Erythroblast (primary cell): ENCODE results near the gene CEP126.
A peak's percentile ranks its signal among the peaks of the same experiment; 100 is the strongest.

Experiments
- DNase-seq, 2 experiments: peaks; one replicate each; lab custom pipeline; 2025; lab: John Stamatoyannopoulos, UW
- GATA1 ChIP-seq: IDR thresholded peaks from 2 replicates; pipeline ENCODE4 v1.6.1; 2011; ENCODE audit warnings: low read depth, mild to moderate bottlenecking, control low read depth, low read length, moderate library complexity
- POLR2A ChIP-seq: IDR thresholded peaks from 2 replicates; pipeline ENCODE4 v1.6.1; 2011; ENCODE audit warnings: mild to moderate bottlenecking, low read length

The CEP126 gene, protein sequence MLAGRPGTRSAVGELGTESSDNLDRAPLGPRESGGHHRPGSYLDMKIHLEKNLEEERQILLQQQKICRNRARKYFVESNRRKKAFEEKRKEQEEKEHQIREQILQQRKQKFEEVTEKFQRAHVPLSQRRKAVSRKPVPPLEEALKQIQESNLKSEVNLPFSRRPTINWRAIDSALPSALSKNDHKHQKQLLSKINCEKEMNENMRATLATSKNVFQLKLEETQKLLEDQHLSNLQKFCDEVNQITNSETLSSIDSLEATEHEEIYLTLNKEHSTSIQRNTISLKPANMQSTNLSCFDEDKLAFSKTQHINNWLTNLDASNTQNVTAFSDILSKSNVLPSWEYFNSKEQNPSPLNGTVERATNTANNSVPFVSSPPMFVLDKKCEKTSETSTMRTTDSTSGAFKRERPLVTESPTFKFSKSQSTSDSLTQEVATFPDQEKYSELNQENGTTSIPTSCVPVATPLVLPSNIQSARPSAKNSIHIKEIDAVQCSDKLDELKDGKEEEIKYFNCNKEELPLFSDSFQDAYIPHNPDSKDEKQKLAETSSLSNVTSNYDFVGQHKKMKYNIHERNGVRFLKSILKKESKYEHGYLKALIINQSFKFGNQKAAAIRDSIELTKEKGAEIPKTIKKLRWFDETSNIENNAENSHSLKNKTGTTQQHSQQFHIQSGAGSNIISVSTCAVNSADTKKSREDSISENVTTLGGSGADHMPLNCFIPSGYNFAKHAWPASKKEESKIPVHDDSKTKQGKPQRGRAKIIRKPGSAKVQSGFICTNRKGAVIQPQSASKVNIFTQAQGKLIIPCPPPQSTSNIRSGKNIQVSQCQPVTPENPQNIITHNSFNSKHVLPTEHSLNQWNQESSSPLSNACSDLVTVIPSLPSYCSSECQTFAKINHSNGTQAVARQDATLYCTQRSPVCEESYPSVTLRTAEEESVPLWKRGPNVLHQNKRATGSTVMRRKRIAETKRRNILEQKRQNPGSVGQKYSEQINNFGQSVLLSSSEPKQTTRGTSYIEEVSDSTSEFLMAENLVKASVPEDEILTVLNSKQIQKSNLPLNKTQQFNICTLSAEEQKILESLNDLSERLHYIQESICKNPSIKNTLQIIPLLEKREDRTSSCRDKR

DNA sequence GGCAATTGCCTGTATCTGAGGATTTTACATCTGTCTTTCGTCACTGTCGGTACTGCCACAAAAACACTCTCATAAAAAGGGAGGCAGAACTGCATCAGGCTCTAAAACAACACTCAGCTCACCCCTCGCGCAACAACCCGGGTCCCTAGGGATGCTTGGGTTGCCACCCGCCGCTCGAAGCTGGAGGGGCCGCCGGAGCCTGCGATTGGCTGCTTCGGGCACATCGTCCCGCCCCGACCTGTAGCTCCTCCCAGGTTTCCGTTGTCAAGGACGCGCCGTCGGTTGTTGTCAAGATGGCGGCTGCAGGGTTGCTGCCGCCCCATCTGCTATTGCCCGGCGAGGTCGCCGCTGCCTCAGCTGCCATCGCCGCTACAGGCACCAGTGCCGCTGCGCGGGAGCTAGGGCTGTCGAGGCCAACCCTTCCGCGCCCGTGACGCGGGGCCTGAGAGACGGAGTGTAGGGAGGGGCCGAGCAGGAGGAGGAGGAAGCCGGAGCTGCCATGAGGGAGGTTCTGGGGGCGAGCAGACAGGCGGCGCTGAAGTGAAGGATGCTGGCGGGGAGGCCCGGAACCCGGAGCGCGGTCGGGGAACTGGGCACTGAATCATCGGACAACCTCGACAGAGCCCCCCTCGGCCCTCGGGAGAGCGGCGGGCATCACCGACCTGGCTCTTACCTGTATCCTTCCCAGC is at the start of gene CEP126:
Gene CEP126 (plus strand): TSS at position 273 of the 689 bp plus-strand sequence. CDS start 275 bp downstream, at position 548.
- TF ChIP-seq GATA1 = no peak
- TF ChIP-seq POLR2A = peak; percentile 52
- DNase-seq = peak; percentile 84 to 90

DNA sequence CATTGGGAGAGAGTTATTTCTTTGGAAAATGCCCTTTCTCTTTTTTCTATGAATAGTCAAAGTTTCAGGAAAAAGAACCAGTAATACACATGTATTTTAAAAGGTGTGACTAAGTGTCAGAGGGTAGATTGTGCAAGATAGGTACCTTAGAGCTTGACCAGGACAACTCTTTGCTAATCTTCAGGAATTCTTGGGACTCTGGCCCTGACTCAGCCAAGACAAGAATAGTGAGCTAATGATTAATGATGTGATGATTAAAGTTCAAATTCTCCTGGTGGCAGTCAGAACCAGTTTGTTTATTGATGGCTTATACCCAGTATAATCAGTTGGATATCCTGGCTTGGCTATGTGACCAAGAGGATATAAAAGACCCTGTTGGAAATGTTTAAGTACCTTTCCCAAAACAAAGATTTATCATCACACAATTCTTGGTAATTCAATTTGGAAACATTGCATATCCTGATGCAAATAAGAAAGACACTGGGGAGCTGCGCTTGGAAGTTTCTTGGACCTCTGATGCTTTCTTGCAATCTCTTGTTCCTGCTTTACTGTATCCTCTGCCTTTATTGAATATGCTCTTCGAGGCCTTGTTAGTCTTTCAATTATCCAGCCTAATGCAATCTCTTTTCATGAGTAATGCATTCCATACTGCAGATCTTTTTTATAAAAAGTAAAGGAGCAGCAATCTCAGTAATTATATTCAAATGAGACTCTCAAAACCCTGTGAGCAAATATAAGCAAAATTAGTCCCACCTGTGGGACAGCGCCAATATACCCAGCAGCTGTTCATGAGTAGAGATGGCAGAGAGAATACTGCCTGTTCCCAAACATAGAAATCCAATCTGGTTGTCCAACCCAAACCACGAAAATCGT is 48.0 kb upstream of the CEP126 start:
- TF ChIP-seq POLR2A (no peak), GATA1 (no peak)
- DNase-seq = no peak

DNA sequence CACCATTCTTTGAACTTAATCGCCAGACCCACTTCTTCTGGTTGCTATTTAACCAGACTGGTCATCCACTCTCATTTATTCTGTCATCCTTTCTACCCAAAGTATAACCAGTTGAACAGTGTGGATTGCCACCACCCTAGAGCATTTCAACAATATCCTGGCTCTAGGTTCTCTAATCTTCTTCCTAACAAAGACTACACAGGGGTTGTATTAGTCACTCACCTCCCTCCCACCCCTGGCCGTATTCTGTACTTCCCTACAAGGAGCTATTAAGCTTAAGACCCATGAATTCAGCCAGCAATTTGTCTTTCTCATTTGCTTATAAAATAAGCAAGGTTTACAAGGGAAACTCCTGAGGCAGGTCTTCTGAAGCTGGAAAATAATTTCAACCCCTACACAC is 46.9 kb upstream of the CEP126 start:
- DNase-seq = no peak

DNA sequence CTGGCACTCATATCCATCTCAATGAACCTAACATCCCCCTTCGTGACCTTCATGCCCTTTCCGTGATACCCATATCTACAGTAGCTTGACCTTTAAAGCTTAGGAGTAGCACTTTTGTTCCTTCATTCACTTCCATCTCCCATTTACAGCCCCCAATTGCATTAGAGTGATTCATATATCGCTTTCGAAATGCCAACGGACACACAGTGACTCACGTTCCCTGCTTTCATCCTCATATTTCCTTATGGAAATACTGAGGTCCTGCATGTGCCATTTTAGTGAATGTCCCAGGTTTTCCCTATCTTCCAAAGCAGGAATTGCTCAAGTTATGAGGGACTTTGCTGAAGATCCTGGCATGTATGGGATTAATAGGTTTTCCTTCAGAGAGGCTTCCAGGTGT is 44.3 kb upstream of the CEP126 start:
- no peak for TF ChIP-seq GATA1
- TF ChIP-seq POLR2A = no peak
- DNase-seq = no peak

More for the DNA sequence above, 46.9 kb upstream of the CEP126 start:
- no peak for TF ChIP-seq GATA1
- TF ChIP-seq POLR2A = no peak

DNA sequence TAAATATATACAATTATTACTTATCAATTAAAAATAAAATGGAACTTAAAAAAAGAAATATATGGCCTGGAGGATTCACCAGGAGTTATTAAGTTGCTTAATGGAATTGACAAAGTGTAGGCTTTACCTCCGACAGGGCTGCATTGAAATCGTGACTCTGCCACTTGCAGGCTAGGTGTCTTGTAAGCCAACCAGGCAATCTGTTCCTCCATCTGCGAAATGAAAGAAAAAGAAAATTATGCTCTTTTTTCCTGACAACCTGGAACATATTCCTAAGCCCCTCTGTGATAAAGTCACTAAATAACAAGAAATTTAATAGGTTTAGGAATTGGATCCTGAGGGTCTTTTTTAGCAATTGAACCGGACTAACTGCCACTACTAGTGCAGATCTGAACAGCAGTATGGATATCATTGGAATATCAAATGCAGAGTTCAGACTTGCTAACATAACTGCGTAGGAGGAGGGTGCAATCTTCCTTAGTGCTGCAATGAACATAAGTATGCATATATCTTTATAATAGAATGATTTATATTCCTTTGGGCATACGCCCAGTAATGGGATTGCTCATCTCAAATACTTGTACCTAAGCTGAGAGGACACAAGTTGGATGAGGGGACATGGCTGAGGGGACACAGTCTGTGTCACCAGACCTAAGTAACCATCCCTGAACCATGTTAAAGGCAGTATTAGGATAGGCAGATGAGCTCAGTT is 42.5 kb upstream of the CEP126 start:
- TF ChIP-seq GATA1 = no peak
- TF ChIP-seq POLR2A = no peak
- DNase-seq = no peak

DNA sequence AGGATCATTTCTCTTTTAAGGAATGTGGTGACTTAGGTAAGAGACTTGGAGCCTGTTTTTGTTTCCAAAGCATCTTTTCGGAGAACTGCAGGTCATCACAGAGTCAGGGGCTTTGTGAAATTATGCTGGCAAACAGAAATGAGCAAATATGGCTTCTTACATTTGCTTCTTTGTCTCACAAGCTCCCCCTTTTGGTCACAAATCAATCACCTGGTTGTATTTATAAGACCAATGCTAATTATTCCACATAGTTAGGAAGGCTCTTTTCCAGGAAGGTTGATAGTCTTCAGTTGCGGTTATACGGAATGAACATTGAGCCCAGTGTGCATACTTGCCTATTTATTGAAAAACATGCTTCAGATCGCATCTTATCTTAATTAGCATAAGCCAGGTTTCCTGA is 34.6 kb upstream of the CEP126 start:
- TF ChIP-seq GATA1 (no peak), POLR2A (no peak)
- peak; percentile 44 to 57 for DNase-seq

DNA sequence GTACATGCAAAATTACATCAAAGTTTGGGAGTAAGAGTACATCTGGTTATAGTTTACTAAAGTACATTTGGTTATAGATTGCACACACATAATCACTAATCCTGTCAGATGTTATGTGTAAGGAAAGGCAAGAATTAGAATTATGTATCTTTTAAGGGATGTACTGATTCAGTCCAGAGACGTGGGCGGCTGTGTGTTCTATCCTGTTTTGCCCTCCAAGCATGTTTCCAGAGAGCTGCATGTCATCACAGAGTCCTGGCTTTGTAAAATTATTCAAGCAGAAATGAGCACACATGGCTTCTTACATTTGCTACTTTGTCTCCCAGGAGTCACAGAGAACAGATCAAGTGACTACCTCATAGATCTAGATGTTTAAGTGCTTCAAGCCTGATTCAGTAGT is 33.2 kb upstream of the CEP126 start:
- DNase-seq = no peak
- TF ChIP-seq GATA1 (no peak), POLR2A (no peak)

DNA sequence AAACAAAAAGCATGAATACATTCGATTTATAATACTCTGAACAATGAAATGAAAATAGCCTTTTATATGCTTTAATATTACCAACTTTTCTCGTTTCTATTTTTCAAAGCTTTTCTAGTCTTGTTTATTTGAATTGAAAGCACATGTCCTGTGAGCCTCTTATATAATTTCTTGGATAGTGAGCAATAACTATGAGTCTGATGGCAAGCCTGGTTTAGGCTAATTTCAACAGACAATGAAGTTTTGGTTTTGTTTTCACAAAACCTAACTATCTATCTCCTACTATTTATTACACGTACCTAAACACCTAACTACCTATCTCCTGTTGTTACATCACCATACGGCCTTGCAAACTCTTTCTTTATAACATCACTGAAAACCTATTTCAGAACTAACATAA is 29.2 kb upstream of the CEP126 start:
- no peak for TF ChIP-seq GATA1
- no peak for TF ChIP-seq POLR2A
- DNase-seq = no peak

DNA sequence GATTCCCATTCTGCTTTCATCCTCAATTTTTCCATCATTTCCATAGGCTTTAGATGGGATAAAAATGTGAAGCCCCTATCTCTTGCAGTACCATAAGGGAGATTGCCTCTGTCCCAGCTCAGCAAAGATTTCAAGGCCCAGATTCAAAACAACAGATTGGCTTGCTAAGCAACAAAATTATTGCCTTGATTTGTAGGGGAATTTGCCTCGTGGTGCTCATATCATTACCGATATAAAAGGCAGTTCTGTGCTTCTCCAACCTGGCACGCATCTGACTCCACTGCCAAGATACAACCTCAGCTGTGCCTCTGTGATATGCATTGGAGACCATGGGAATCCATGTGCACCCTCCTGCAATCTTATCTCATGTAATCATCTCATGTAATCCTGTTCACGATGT is 25.0 kb upstream of the CEP126 start:
- DNase-seq = no peak
- TF ChIP-seq GATA1 (no peak), POLR2A (no peak)

DNA sequence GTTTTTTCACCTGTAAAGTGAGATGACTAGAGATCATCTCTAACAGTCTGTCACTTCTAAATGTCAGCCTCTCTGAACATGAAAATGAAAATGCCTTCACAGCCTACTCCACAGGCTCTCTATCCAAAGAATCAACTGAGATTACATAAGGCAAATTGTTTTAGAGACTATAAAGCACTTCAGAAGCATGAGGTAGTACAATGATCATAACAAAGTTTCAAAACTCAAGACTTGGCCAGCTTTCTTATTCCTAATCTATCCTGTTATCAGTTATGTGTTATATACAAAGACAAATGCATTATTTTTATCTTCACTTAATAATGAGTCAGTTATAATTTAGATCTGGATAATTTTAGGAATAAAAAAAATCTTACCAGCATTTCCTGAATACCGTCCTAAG is 20.3 kb upstream of the CEP126 start:
- TF ChIP-seq POLR2A (no peak), GATA1 (no peak)
- DNase-seq = no peak

DNA sequence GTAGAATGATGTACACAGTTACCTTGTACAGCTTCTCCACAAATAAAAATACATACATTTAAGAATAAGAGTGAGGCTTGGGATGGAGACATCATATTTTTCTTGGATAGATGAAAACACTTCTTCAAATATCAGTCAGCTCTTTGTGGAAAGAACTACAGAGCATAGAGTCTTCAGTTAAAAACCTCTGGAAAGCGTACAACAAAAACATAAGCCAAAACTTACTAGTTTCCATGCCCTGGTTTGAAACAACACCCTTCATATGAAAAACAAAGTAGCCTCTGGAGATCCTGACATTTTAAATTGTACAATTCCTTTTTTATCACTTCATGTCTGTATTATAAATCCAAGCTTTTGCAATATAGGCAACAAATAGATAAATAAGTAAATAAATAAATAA is 7.0 kb upstream of the CEP126 start:
- no peak for TF ChIP-seq POLR2A
- TF ChIP-seq GATA1 = no peak
- DNase-seq = no peak

DNA sequence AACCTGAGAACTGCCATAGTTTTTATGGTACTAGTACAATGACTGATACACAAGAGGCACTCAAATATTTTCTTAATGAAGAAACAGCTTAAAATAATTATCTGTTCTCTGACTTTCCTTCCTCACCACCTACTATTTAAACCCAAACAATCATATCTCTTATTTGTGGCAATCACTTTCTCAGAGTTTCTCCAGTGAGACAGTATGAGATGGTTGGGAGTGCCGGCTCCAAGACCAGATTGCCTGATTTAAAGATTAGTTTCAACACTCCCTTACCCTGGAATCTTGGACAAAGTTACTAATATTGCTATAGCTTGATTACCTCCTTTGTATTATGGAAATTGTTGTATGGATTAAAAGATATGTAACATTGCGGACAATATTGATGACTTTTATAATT is 5.7 kb upstream of the CEP126 start:
- no peak for TF ChIP-seq GATA1
- no peak for TF ChIP-seq POLR2A
- DNase-seq = no peak
